HG03442 (cell line): Measurements from ENCODE around the gene CPNE5.
"Not testable (repeated sequence)": the region's sequence is repeated elsewhere in the genome, so short reads cannot be mapped to it uniquely, and the experiment has no call there.

Experiments used
- ATAC-seq: cut with Tn5 transposase; IDR thresholded peaks from one replicate; pipeline ENCODE4 v1.9.1; 2021; ENCODE audit warnings: mild to moderate bottlenecking, moderate library complexity; ENCODE audit not compliant: unreplicated experiment

Gene CPNE5

DNA sequence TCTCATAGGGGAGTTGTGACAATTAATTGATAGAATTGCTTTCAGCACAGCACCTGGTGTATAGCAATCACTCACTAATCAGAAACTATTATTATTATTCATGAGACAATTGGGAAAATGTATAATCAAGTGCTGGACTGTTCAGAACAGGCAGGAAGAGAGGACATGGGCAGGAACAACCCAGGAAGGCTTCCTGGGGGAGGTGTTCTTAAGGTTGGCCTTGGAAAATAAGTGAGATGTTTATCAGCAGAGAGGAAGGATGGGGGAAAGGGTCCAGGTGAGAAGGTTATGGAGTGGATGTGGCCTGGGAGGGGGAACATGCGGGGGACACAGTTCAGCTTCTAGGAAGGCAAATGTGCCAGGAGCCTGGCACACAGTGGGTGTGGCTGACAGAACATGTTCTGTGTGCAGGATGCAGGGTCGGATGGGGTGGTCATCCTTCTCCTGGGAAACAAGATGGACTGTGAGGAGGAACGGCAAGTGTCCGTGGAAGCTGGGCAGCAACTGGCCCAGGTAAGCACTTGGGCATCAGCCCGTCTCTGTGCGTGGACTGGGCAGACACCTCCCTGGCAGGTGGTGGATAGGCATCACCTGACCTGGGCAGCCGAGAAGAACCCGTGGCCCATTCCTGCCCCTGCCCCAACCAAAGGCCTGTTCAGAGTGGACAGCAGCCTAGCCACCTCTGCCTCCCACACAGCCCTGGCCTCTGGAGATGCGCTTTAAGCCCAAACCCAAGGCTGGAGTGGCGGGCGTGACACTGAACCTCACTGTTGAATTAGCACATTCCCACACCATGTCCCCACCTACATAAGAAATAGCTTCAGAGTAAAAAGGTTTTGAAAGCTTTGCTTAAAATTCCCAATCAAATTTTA lies 110.7 kb downstream of the CPNE5 start:
- no peak for ATAC-seq

DNA sequence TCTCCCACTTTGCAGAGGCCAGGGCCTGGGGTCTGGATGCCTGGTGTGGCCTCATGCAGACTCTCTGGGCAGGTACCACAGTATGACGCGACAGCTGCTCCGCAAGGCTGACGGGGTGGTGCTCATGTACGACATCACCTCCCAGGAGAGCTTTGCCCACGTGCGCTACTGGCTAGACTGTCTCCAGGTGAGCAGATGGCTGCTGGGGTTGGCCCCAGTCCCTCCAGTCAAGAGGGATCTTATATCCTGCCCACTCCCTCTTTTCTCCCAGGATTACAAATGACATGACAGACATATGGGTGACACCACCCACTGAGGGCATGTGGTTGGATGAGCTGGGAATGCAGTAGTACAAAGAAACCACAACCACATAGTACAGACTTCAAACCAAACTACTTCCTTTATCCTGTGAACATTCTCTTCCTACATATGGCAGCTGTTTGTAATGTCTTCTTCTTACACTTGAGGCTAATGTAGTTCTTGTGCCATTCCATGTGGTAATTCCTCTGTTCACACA lies 111.7 kb downstream of the CPNE5 start:
- ATAC-seq = no peak

DNA sequence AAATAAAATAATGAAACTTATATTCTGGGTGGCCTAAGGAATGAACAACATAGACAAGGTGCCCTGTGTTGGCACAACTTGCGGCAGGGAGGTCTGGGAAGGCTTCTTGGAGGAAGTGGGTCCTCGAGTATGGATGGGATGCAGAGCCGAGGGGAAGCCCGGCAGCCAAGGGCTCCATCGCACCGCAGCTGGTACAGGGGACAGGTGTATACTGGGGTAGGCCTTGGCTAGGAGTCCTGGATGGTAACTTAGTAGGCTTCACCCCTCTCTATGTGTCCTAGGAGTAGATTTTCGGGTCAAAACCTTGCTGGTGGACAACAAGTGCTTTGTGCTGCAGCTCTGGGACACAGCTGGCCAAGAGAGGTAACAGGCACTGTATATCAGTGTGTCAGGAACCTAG lies 113.7 kb downstream of the CPNE5 start:
- no peak for ATAC-seq

DNA sequence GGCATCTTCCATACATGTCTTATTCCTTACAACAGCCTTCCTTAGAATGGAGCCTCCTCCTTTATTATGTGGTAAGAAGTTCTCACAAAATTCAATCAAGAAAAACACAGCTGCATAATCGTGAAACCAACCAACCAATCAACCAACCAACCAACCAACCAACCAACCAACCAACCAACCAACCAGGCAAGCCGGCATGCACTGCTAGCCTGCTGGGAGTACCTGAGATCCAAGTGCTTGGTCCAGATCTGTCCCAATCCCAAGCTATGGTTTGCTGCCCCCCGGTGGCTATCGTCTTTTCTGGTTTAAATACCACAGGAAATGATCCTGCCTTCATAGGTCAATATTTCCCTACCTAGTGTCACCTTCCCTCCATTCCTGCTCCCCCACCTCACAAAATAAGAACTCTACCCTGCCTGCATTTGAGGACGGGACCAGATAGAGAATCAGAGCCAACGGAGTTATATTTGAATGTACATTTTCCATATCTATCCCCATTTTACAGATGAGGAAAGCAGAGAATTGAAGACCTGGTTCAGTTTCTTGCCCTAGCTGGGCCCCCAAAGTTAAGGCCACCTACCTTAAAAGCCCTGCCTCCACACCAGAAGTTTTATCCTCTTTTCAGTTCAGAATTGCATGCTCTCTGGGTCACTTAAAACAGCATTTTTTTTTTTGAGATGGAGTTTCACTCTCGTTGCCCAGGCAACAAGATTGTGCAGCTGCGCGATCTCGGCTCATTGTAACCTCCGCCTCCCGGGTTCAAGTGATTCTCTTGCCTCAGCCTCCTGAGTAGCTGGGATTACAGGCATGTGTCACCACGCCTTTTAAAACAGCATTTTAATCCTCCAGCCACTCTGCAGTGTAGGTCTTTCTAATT lies 114.5 kb downstream of the CPNE5 start:
- no peak for ATAC-seq

DNA sequence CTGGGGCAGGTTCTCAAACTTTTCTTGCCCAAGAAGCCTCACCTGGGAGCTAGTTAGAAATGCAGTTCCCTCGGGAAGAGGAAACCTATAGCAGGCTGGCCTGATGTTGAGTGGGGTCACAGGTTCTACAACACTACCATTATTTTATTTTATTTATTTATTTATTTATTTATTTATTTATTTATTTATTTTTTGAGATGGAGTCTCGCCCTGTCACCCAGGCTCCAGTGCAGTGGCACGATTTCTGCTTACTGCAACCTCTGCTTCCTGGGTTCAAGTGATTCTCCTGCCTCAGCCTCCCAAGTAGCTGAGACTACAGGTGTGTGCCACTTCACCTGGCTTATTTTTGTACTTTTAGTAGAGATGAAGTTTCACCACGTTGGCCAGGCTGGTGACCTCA lies 115.3 kb downstream of the CPNE5 start:
- ATAC-seq = not testable (repeated sequence)

DNA sequence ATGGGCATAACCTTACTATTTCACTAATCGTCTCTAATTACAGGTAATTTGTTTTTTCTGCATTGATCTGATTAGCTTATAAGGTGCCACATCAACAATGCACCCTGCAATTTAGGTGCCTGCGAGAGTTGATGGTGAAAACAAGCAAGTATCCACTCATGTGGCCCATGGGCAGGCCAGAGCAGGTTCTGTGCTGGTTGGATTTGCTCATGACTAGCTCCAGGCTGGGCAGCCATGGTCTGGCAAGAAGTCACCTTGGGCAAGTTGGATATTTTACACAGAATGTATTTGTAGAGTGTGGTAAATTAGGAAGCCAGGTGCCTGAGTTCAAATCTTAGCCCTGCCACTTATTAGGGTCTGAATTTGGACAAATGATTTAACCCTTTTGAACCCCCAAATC lies 116.4 kb downstream of the CPNE5 start:
- ATAC-seq = no peak

DNA sequence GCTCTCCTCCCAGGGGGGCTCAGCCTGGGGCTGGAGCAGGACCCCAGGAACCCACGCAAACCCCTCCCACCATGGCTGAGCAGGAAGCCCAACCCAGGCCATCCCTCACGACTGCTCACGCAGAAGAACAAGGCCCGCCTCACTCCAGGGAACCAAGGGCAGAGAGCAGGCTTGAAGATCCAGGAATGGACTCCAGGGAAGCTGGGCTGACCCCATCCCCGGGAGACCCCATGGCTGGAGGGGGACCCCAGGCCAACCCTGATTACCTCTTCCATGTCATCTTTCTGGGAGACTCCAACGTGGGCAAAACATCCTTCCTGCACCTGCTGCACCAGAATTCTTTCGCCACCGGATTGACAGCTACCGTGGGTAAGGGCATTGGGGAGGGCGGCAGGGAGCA lies 116.9 kb downstream of the CPNE5 start:
- ATAC-seq = no peak

DNA sequence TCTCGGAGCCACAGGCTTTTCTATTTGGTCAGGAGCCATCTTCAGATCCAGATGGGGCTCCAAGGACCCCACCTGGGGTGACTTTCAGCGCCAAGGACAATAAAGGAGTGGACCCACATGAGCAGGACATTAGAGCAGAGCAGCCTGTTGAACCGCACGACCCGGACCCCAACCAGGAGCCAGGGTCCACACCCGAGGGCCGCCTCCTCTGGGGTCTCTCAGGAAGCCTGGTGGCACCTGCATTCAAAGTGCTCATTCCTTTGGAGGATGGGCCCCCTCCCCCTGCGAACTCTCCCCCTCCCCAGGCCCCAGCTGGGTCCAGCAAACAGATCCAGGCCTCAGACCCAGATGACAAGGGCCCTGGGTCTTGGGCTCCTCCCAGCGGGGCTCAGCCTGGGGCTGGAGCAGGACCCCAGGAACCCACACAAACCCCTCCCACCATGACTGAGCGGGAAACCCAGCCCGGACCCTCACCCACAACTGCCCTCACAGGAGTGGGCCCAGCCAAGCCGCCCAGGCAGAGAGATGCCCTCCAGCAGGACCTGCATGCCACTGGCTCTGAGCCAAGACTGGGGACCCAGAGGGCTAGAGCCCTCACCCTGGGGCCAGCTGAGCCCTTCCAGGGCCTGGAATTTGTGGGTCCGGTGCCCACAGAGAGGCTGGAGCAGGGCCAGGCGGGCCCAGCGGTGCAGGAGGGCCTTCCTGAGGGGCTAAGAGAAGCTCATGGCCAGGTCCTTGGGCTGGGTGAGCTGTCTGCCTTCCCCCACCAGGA lies 117.7 kb downstream of the CPNE5 start:
- no peak for ATAC-seq

DNA sequence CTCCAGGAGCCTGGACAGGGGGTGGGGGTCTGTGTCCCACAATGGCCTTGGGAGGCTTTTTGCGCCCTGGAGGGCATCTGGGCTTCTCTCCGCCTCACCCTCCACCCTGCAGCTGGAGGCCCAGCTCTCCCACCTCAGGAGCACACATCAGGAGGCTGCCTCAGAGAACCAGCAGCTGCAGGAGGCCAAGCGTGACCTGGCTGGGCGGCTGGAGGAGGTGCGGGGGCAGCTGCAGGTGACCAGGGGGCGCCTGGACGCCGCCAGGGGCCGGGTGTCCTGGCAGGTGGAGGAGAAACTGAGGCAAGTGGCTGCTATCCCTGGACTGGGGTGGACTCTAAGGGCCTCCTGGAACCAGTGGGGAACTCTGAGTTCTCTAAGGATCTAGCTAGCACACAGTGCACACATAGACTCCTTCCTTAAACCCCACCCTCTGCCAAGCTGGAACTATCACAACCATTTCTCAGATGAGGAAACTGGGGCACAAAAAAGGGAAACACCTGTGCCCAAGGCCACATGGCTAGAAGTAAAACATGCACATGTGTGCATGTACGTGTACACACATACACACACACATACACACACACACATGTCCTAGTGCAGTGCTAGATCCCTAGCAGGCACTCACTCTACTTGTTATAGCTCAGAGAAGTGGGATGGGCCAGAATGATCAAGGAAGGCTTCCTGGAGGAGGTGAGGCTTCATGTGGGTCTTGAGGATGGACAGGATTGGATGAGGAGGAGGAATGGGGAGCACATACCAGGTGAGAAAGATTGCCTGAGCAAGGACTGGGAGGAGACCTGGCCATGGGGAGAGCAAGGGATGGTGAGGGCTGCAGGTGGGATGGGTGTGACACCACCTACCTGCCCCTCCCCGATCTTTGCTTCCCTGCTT lies 118.7 kb downstream of the CPNE5 start:
- no peak for ATAC-seq

DNA sequence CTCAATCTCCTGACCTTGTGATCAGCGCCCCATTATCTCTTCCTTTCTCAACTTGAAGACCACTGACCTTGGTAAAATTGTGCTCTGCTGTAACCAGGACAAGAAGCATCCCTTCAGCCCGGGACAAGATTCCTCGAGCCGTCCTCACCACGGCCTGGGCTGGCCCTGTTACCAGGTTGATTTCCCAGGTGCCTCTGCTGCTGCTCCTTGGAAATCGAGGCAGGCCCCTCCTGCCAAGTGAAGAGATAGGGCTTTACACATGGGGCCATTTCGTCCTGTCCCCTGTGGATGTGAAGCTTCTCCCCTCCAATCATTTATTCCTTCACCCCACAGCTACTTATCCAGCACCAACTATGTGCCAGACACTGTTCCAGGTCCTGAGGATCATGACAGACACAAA lies 120.1 kb downstream of the CPNE5 start:
- ATAC-seq = no peak

DNA sequence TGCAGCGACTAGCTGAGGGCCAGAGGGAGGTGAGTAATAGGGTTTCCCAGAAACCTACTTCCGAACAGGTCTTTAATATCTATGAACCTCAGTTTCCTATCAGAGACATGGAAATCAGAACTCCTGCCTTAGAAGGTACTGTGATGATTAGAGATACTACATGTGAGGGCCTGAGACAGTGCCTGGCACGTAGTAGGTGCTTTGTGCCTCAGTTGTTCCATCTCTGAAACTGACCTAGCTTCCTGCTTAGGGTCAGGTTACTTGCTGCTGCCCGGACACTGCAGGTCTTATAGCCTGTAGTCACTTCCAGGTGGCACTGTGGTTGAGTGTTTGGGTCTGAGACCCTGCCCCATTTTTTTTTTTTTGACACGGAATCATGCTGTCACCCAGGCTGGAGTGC lies 120.7 kb downstream of the CPNE5 start:
- ATAC-seq = no peak

DNA sequence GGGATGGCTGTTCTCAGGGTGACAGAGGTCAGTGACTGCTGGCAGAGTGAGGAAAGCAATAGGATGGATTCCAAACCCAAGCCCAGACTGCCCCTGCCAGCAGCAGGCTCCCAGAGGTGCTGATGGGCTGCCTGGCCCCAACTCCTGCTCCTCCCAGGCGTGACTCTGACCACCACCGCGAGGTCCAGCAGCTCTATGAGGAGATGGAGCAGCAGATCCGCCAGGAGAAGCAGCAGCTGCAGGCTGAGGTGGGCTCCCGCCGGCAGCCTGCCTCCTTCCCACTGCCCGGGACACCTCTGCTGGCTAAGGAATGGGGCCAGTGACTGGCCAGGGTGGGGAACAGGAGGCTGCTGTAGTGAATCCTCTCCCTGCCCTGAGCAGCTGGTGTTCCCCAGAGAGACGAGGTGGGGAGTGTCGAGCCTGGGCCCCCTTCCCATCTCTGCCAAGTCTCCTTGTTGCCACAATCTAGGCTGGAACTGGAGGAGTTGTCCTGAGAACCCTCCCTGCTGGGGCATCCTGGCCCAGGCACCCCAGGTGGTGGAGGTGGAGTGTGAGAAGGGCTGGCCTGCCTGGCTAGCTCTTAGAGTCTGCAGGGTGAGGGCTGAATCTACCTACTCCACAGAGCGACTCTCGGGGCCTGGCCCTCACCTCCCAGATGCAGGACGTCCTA lies 121.2 kb downstream of the CPNE5 start:
- no peak for ATAC-seq

DNA sequence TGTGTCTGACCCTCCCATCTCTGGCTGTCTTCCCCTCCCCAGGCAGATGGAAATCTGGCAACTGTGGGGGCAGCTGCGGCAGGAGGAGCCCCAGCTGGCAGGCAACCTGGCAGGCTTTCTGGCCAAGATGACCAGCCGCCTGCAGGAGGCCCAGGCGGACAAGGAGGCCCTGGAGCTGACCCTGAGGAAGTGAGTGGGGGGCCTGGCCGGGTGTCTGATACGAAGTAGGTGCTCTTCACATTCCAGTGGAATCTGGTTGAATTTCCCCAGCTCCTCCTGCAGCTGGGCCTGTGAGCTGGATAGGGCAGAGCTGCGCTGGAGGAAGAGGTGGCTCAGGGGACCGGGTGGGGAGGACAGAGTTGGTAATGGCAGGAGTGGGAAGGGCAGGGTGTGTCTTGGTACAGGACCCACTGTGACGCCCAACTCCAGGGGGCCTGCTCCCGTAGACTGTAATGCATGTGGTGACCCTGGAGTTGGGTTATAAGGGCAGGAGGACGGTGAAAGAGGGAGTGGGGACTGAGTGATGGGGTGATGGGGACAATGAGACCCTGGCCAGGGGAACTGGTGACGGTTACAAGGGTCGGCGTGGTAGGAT lies 121.9 kb downstream of the CPNE5 start:
- ATAC-seq = no peak

DNA sequence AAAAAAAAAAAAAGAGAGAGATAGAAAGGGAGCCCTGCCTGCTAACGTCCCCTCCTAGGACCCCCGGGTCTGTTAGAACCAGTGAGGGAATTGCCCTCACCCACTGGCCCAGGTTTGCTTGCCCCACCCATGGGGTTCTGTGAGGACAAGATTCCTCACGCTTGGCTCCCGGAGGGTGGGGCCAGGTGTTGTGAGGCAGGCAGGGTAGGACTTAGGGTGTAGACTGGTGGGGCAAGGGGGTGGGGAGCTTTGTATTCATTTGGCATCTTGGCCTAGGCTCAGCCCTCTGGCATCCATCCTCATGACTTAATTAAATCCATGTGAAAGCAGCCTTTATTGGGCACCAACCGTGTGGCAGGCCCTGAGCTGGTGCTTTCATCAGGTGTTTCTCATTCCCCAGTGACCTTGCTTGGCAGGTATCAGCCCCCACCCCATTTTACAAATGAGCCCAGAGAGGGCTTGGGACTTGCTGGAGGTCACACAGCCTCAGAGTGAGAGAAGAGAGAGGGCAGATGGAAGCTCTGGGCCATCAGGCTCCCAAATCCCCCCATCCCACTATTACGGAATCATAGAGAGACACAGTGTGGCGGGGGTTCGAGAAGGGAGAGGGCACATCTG lies 122.7 kb downstream of the CPNE5 start:
- no peak for ATAC-seq

DNA sequence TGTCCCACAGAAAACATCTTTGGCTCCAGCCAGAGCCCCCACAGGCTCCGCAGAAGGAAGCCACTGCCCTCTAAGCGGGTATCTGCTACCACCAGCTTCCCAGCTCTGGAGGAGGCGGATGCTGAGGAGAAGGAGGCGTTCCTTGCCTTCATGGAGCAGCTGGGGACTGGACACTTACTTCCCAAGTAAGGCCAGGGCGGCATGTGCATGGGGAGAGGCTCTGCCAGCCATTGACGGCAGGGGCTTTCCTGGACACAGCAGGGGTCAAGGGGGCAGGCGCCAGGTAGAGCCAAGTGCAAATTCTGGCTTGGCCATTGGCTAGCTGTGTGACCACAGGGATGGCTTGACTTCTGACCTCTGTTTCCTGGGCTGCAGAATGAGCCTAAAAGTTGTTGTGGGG lies 123.8 kb downstream of the CPNE5 start:
- ATAC-seq = no peak

DNA sequence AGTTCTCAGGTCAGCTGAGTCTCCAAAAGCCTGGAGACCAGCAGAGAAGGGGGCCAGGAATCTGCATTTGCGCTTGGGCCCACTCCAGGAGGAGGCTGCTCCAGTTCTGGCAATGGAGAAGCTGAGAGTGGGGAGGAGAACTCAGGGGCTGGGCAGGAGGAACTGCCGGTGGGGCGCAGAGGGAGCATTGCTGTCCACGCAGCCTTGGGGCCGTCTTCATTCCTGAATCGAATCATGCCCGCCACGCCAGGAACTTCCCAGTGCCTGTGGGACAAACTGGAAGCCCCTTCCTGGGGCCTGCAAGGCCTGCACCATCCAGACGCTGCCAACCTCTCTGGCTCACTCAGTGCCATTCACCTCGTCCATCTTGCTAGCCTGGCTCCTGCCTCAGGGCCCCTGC lies 124.7 kb downstream of the CPNE5 start:
- ATAC-seq = no peak

DNA sequence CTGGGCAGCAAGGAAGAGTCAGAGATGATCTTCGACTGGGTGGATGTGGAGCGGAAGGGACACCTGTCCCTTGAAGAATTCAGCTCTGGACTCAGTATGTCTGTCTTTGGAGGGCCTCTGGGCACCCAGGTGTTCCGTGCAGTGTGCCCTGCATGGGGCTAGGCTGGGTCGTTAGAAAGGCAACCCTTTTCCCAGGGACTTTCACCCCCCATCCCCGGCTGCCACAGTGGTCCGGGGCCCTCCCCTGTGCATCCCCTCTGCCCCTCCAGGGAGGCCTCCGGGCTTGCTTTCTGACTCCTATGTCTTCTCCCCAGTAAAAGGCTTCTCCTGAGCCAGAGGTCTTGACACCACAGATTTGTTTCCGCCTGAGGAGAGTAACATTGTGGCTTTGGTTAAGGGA lies 125.4 kb downstream of the CPNE5 start:
- no peak for ATAC-seq

DNA sequence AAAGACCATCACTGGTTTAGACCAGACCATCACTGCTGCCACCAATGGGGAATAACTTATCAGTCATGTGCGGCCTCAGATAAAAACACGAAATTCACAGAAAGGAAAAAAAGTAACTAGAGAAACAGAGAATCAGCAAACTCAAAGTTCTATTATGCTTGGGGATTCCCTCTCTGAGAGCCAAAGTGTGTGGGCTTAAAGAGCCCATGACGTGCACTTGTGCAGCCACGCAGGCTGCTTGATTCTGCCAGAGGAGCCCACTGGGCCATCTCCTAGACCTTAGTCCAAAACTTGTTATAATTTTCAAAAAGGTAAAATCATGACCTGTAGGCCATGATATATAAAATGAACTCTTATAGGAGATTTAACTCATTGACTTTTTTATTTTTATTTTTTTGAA lies 126.4 kb downstream of the CPNE5 start:
- no peak for ATAC-seq

DNA sequence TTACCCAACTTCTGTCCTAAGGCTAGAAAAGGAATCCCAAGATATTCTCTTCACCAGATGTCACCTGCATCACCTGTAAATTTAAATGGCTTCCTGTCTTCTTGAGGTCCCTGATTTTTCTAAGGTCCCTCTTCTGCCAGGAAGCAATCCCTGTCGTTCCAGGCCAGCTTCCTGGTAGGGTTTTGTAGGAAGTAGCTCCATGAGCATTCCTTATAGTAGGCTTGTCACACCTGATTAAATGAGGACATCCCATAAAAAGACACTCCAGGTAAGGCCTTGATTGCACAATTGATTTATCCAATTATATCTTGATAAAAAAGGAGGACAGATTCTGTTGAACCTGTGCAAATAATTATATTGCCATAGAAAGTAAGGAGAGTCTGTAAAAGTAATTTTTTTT lies 132.9 kb downstream of the CPNE5 start:
- no peak for ATAC-seq
